ENCODE data around the gene UPK1A.

GRCh38 chr19:35643255-35644205, 22.8 kb upstream of the UPK1A start:
- no peak for TF ChIP-seq CTCF (IDR thresholded peaks at IDR 0.05; ENCODE audit: insufficient read depth, low read depth, low read length)
- no peak for TF ChIP-seq EZH2 (IDR thresholded peaks at IDR 0.05; ENCODE audit: insufficient read depth, low read length)

Measured in astrocyte (in vitro differentiated cells and primary cell).